Neutrophil (primary cell): ENCODE data around the gene OGFOD3.

Experiments
- H3K27ac ChIP-seq: fragments of 200-600 bp; sonication (generic); 2 replicates; pipeline ENCODE4 v1.5.1; 2016; ENCODE audit warnings: mild to moderate bottlenecking, moderate library complexity
- H3K27me3 ChIP-seq: fragments of 200-600 bp; sonication (generic); 2 replicates; pipeline ENCODE4 v1.6.0; 2016; ENCODE audit warnings: mild to moderate bottlenecking
- H3K36me3 ChIP-seq: fragments of 200-600 bp; sonication (generic); 2 replicates; pipeline ENCODE4 v1.5.1; 2017
- H3K4me1 ChIP-seq, 2 experiments: fragments of 200-600 bp in 1 of 2; sonication (generic) in 1 of 2; 1 replicate in 1 of 2; 2 replicates in 1 of 2; pipeline versions ENCODE4 v1.5.1 to v1.6.1; 2013 to 2016; ENCODE audit warnings: low read depth in 1 of 2, low read length in 1 of 2, mild to moderate bottlenecking in 1 of 2, moderate library complexity in 1 of 2; ENCODE audit not compliant: control insufficient read depth in 1 of 2, insufficient read depth in 1 of 2
- H3K4me3 ChIP-seq, 2 experiments: fragments of 200-600 bp in 1 of 2; sonication (generic) in 1 of 2; 1 replicate in 1 of 2; 2 replicates in 1 of 2; pipeline ENCODE4 v1.5.1; 2013 to 2016; ENCODE audit warnings: low read depth in 1 of 2, low read length in 1 of 2, mild to moderate bottlenecking in 1 of 2, moderate library complexity in 1 of 2
- H3K9me3 ChIP-seq: fragments of 200-600 bp; sonication (generic); 2 replicates; pipeline ENCODE4 v1.5.1; 2016
- CTCF ChIP-seq: fragments of 200-600 bp; sonication (generic); IDR thresholded peaks from 2 replicates; pipeline ENCODE4 v1.5.1; 2016; ENCODE audit warnings: antibody characterized with exemption

Gene OGFOD3

GRCh38 chr17:82386255-82386831, 32.0 kb downstream of the OGFOD3 start:
- Histone ChIP-seq H3K4me3 (no peak overlapping the region), H3K27me3 (peaks cover 81% of the 10 kb centered on the region), H3K27ac (no peak overlapping the region), H3K36me3 (no peaks in the 10 kb centered on the region), H3K9me3 (no peaks in the 10 kb centered on the region), H3K4me1 (peaks cover 10% of the 10 kb centered on the region in 2 experiments)
- no peak for TF ChIP-seq CTCF

GRCh38 chr17:82385559-82386254, 32.7 kb downstream of the OGFOD3 start:
- Histone ChIP-seq H3K4me1 (peaks cover 10% of the 10 kb centered on the region in 2 experiments), H3K27ac (no peak overlapping the region), H3K27me3 (peaks cover 87% of the 10 kb centered on the region), H3K4me3 (no peak overlapping the region), H3K9me3 (no peaks in the 10 kb centered on the region), H3K36me3 (no peaks in the 10 kb centered on the region)
- TF ChIP-seq CTCF = no peak

- H3K27me3 ChIP-seq = peaks cover 95% of the 10 kb centered on the region
- no peak overlapping the region for H3K4me3 ChIP-seq
- no peak overlapping the region for H3K27ac ChIP-seq
- TF ChIP-seq CTCF = no peak
- peaks cover 10% of the 10 kb centered on the region in 2 experiments for H3K4me1 ChIP-seq
- no peaks in the 10 kb centered on the region for H3K36me3 ChIP-seq
- H3K9me3 ChIP-seq = no peaks in the 10 kb centered on the region
These were observed 33.5 kb downstream of the OGFOD3 start for GRCh38 chr17:82384730-82385481.

- Histone ChIP-seq H3K4me3 (no peak overlapping the region), H3K27me3 (peaks cover 97% of the 10 kb centered on the region), H3K4me1 (peaks cover 10% of the 10 kb centered on the region in 2 experiments), H3K27ac (no peak overlapping the region), H3K36me3 (no peaks in the 10 kb centered on the region), H3K9me3 (no peaks in the 10 kb centered on the region)
- no peak for TF ChIP-seq CTCF
These were observed 34.2 kb downstream of the OGFOD3 start for GRCh38 chr17:82384051-82384729.

- H3K36me3 ChIP-seq = no peaks in the 10 kb centered on the region
- no peak for TF ChIP-seq CTCF
- H3K4me1 ChIP-seq = peaks cover 10% of the 10 kb centered on the region in 2 experiments
These were observed 35.0 kb downstream of the OGFOD3 start for GRCh38 chr17:82383411-82383810.

More at GRCh38 chr17:82383411-82383810, 35.0 kb downstream of the OGFOD3 start:
- Histone ChIP-seq H3K27ac (no peak overlapping the region), H3K9me3 (no peaks in the 10 kb centered on the region), H3K4me3 (no peak overlapping the region), H3K27me3 (peaks cover 95% of the 10 kb centered on the region)
